Measurements from ENCODE around the gene CEP57L1. TPM values are rescaled to one million over a fixed set of nuclear protein-coding genes. Genes with fewer than 3 reads are reported as not detected.
"Not testable (repeated sequence)": the region's sequence is repeated elsewhere in the genome, so short reads cannot be mapped to it uniquely, and the experiment has no call there.

The CEP57L1 gene
- total RNA-seq, 1 experiment from 2014 or later, result 29.4 TPM

DNA sequence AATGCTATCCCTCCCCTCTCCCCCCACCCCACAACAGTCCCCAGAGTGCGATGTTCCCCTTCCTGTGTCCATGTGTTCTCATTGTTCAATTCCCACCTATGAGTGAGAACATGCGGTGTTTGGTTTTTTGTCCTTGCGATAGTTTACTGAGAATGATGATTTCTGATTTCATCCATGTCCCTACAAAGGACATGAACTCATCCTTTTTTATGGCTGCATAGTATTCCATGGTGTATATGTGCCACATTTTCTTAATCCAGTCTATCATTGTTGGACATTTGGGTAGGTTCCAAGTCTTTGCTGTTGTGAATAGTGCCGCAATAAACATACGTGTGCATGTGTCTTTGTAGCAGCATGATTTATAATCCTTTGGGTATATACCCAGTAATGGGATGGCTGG, 52.9 kb downstream of the CEP57L1 start:
- H3K4me1 ChIP-seq; H3K4me3 ChIP-seq; H3K27ac ChIP-seq; DNase-seq; H3K9me3 ChIP-seq (replicated peaks); H3K27me3 ChIP-seq: not testable (repeated sequence)
- peaks cover 10% of the 10 kb centered on the region for H3K36me3 ChIP-seq

DNA sequence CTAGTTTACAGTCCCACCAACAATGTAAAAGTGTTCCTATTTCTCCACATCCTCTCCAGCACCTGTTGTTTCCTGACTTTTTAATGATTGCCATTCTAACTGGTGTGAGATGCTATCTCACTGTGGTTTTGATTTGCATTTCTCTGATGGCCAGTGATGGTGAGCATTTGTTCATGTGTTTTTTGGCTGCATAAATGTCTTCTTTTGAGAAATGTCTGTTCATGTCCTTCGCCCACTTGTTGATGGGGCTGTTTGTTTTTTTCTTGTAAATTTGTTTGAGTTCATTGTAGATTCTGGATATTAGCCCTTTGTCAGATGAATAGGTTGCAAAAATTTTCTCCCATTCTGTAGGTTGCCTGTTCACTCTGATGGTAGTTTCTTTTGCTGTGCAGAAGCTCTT, 53.4 kb downstream of the CEP57L1 start:
- H3K27ac ChIP-seq; H3K4me3 ChIP-seq; H3K9me3 ChIP-seq (replicated peaks); H3K4me1 ChIP-seq; H3K27me3 ChIP-seq; DNase-seq: not testable (repeated sequence)
- H3K36me3 ChIP-seq, result peaks cover 13% of the 10 kb centered on the region

DNA sequence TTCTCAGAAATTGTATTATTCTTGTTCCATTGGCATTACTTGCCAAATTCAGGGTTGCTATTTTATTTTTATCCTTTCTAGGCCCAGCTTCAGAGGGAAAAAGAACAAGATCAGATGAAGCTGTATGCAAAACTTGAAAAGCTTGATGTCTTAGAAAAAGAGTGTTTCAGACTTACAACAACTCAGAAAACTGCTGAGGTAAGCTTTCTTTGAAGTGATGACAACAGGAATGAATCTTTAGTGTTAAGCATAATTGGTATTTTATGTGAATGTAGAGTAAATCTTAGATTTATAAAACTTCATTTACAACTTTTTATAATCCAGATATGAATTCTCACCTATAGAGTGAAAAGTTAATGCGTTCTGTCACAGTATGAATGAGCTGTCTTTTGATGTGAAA, 58.4 kb downstream of the CEP57L1 start:
- Histone ChIP-seq H3K27ac (no peak overlapping the region), H3K4me1 (no peaks in the 10 kb centered on the region), H3K36me3 (peaks cover 22% of the 10 kb centered on the region), H3K27me3 (no peaks in the 10 kb centered on the region), H3K4me3 (no peak overlapping the region), H3K9me3 (replicated peaks) (peaks cover 5% of the 10 kb centered on the region; the same call in 1 of the 2 replicates)
- no peak for DNase-seq

DNA sequence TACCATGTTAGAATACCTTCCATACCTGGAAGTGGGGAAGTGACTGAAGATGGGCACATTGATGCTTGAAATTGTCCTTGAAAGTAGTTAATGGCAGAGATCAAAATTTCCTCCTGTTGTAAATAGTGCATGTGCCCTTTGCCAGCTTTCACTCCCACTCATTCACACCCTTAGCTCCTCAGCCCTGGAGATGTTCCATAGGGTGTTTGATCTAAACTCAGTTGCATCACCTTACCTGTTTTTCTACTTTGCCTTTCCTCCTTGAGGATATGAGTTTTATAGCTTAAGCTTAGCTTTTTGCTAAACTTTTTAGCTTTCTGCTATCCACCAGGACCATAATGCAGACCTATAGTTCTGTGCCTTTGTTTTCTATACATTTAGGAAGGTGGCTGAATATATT, 69.0 kb downstream of the CEP57L1 start:
- Histone ChIP-seq H3K4me3 (no peak overlapping the region), H3K27ac (no peak overlapping the region), H3K27me3 (no peaks in the 10 kb centered on the region), H3K4me1 (peaks cover 15% of the 10 kb centered on the region), H3K36me3 (peaks cover 2% of the 10 kb centered on the region; the same call in 1 of the 2 replicates), H3K9me3 (replicated peaks) (no peaks in the 10 kb centered on the region)
- DNase-seq, result no peak

DNA sequence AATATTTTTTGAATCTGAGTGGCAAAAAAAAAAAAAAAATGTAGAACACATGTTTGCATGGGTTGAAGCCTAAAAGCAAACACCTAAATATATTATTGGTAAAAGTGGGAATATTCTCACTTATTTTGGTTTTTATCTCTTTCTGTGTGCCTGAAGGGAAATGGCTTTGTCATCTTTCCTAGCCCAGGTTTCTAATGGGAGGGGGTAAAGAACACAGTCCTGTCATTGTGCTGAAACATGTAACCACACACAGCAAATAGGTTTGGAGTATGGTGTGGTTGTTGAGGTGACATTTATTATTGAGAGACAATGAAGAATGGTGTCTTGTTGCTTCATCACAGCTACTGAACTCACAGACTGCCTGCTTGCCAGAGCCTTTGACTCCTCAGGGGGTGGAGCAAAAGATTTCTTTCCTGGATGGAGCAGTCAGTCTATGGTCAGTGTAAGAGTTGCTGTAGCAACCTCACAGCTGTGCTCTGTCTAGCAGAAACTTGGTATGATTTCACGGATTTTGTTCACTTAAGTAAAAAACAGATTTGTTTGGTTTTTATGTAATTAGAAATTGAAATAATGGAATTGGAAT, 70.2 kb downstream of the CEP57L1 start:
- H3K36me3 ChIP-seq, result peaks cover 2% of the 10 kb centered on the region; the same call in 1 of the 2 replicates
- H3K27me3 ChIP-seq, result no peaks in the 10 kb centered on the region
- peak; percentile 54 to 74 for DNase-seq
- H3K4me1 ChIP-seq, result peaks cover 15% of the 10 kb centered on the region
- no peaks in the 10 kb centered on the region for H3K9me3 ChIP-seq (replicated peaks)
- H3K27ac ChIP-seq, result peak overlapping the region; percentile 32
- H3K4me3 ChIP-seq, result no peak overlapping the region

DNA sequence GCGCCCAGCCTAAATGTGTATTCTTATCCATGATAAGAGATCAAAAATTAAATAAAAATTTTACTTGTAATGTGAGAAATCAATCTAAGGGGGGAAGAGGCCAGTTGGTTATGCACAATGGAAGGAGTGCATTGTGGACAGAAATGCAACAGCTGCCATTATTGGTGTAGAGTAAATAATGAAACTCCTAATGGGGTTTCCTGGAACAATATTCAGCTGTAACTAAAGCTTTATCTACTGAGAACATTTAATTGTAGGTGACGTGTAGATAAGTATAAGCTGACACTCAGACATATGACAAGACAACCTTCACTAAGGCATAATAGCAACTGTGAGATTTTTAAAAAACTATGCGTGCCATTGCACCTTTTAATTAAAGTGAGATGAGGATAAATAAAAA, 71.4 kb downstream of the CEP57L1 start:
- no peak overlapping the region for H3K27ac ChIP-seq
- no peak overlapping the region for H3K4me3 ChIP-seq
- DNase-seq, result peak in 1 of 2 experiments; percentile 8
- H3K4me1 ChIP-seq, result peaks cover 15% of the 10 kb centered on the region
- H3K27me3 ChIP-seq, result no peaks in the 10 kb centered on the region
- H3K36me3 ChIP-seq, result peaks cover 2% of the 10 kb centered on the region; the same call in 1 of the 2 replicates
- H3K9me3 ChIP-seq (replicated peaks), result no peaks in the 10 kb centered on the region

DNA sequence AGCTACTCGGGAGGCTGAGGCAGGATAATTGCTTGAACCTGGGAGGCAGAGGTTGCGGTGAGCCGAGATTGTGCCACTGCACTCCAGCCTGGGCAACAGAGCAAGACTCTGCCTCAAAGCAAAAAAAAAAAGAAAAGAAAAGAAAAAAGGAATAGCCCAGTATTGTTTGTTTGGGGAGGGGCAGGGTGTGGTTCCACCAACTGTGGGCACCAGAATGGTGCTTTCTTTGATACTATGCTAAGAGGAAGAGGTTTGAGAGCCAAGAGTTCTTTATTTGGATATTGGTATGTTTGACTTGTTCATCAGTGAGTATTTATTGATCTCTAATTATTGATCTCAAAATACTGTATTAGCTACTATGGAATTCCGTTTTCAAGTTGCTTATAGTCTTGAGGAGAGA, 72.3 kb downstream of the CEP57L1 start:
- no peak for DNase-seq
- Histone ChIP-seq H3K4me3 (no peak overlapping the region), H3K4me1 (peaks cover 15% of the 10 kb centered on the region), H3K27me3 (no peaks in the 10 kb centered on the region), H3K27ac (no peak overlapping the region), H3K36me3 (no peaks in the 10 kb centered on the region), H3K9me3 (replicated peaks) (no peaks in the 10 kb centered on the region)

DNA sequence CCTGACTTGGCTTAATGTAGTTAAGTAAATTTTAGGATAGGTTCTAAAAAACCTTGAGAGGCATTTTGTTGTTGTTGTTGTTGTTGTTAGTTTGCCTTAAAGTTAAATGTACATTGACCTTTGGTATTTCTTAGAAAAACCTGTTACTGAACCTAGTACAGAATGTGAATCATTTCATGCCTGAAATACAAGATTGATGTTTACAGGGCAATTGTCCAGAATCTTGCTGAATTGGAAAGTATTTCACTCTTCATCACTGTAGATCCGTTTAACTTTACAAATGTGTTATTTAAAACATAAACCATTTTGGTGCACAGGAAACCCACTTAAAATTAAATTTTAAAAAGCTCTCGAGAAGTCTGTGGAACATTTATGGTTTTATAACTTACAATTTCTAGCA, 75.0 kb downstream of the CEP57L1 start:
- no peak for DNase-seq
- H3K27me3 ChIP-seq, result no peaks in the 10 kb centered on the region
- no peak overlapping the region for H3K27ac ChIP-seq
- H3K4me3 ChIP-seq, result no peak overlapping the region
- no peaks in the 10 kb centered on the region for H3K9me3 ChIP-seq (replicated peaks)
- no peaks in the 10 kb centered on the region for H3K36me3 ChIP-seq
- peaks cover 14% of the 10 kb centered on the region for H3K4me1 ChIP-seq

DNA sequence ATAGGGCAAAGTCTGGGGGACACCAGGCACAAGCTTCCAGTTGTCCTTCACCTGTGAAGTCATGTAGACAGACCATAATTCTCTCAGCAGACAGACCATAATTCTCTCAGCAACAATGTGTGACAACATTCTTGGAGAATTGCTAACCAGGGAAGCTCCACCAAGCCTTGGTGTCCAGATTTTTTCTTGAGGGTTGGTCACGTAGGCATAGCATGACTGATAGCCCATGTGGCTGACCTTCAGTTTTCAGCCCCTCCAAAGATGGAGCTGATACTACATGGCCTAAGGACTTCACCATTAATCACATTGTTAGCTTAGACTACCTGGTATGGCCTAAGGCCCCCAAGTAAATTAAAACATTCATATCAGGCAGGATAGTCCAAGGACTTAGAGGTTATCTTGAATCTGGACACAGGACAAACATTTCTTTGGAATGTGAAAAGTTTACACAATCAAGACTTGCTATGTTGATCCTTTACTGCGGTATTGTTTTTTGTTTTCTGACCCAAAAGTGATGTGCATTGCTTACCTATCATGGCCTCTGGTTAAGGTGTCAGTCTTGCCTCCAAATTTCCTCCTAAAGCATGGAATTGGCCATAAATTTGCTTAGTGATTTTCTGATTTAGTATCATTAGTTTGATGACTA, 76.9 kb downstream of the CEP57L1 start:
- Histone ChIP-seq H3K4me1 (no peaks in the 10 kb centered on the region), H3K36me3 (no peaks in the 10 kb centered on the region), H3K4me3 (no peak overlapping the region), H3K9me3 (replicated peaks) (no peaks in the 10 kb centered on the region), H3K27me3 (no peaks in the 10 kb centered on the region), H3K27ac (no peak overlapping the region)
- DNase-seq, result no peak

DNA sequence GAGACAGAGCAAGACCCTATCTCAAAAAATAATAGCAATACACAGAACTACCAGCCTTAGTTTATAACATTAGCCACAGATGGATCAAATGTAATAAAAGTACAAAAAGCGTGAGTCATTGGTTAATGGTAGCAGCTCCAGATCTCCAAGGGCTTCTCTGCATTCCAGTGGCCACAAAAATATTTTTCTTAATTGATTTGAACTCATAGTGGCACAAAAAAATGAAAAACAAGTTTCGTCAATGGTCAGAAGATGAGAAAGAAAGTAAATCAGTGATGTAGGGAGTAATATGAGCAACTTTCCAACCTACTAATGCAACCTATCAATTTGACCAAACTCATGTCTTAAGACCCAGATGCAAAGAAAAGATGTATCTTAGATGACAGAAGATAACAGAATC, 79.6 kb downstream of the CEP57L1 start:
- no peaks in the 10 kb centered on the region for H3K9me3 ChIP-seq (replicated peaks)
- no peak for DNase-seq
- H3K27ac ChIP-seq, result no peak overlapping the region
- no peaks in the 10 kb centered on the region for H3K4me1 ChIP-seq
- H3K27me3 ChIP-seq, result no peaks in the 10 kb centered on the region
- H3K4me3 ChIP-seq, result no peak overlapping the region
- H3K36me3 ChIP-seq, result no peaks in the 10 kb centered on the region

DNA sequence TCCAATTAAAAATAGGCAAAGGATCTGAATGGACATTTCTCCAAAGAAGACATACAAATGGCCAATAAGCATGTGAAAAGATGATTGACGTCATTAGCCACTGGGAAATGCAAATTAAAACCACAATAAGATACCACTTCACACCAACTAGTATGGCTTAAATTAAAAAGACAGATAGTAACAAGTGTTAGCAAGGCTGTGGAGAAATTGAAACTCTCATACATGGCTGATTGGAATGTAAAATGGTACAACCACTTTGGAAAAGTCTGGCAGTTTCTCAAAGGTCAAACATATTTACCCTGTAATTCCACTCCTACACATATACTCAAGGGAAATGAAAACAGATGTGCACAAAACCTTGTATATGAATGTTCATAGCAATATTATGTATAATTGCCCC, 83.6 kb downstream of the CEP57L1 start:
- H3K27ac ChIP-seq, result no peak overlapping the region
- no peaks in the 10 kb centered on the region for H3K9me3 ChIP-seq (replicated peaks)
- peaks cover 11% of the 10 kb centered on the region for H3K4me1 ChIP-seq
- H3K4me3 ChIP-seq, result no peak overlapping the region
- no peaks in the 10 kb centered on the region for H3K27me3 ChIP-seq
- no peaks in the 10 kb centered on the region for H3K36me3 ChIP-seq
- DNase-seq, result no peak

DNA sequence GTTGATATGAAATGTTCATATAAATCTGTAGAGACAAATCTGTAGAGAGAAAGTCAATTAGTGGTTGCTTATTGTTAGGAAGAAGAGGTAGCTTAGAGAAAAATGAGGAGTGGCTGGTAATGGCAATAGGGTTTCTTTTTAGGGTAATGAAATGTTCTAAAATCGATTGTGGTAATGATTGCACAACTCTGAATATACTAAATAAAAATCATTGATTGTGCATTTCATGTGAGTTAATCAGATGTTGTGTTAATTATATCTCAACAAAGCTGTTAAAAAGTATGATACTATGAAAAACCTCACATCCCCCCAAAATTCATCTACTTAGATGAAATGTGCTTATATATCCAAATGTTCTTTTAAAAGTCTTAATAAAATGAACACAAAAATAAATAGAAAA, 84.2 kb downstream of the CEP57L1 start:
- peaks cover 11% of the 10 kb centered on the region for H3K4me1 ChIP-seq
- no peaks in the 10 kb centered on the region for H3K27me3 ChIP-seq
- no peak overlapping the region for H3K27ac ChIP-seq
- H3K9me3 ChIP-seq (replicated peaks), result no peaks in the 10 kb centered on the region
- H3K36me3 ChIP-seq, result no peaks in the 10 kb centered on the region
- H3K4me3 ChIP-seq, result no peak overlapping the region
- no peak for DNase-seq

DNA sequence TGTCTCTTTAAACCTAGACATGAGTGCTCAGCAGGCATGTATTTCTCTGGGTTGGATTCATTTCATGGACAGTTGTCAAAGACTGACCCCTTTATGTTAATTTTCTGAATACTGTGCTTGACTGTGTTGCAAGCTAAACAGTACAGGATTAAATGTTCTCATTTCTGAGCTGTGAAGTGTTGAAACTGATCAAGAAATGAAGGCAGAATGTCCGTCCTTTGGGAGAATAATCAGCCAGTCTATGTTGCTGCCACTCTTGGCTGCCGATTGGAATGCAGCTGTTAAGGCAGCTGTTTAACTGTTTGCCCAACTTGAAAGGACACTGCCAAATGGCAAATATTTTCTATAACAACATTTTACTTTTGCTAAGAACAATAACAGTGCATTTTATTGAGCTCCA, 87.3 kb downstream of the CEP57L1 start:
- H3K27ac ChIP-seq, result no peak overlapping the region
- no peak overlapping the region for H3K4me3 ChIP-seq
- H3K4me1 ChIP-seq, result peaks cover 11% of the 10 kb centered on the region
- DNase-seq, result peak; percentile 37 to 67
- no peaks in the 10 kb centered on the region for H3K27me3 ChIP-seq
- H3K9me3 ChIP-seq (replicated peaks), result no peaks in the 10 kb centered on the region
- no peaks in the 10 kb centered on the region for H3K36me3 ChIP-seq

DNA sequence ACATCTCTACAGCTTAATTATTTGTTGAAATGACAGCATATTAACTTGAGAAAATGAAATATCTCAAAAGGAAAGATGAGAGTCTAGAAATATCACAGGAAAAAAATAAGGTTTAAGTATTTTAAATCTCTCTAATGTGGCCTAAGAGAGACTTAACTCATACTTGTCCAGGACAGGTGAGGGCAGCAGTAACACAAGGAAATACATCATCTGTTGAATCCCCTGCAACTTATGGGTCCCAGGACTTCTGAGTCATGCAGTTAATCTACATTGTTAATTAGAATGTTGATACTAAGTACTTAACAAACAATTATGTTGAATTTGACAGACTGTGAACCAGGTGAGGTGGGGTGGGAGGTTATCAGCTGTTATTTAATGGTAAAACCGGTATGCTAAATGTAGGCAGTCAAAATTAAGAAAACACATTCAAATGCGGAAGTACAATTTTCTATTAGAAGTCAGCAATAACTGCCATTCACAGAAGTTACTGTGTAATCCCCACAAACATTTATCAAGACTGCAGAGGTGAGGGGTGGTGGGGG, 87.9 kb downstream of the CEP57L1 start:
- peaks cover 11% of the 10 kb centered on the region for H3K4me1 ChIP-seq
- H3K27ac ChIP-seq, result no peak overlapping the region
- peak in 1 of 2 experiments; percentile 18 for DNase-seq
- no peaks in the 10 kb centered on the region for H3K9me3 ChIP-seq (replicated peaks)
- H3K27me3 ChIP-seq, result no peaks in the 10 kb centered on the region
- no peaks in the 10 kb centered on the region for H3K36me3 ChIP-seq
- no peak overlapping the region for H3K4me3 ChIP-seq

DNA sequence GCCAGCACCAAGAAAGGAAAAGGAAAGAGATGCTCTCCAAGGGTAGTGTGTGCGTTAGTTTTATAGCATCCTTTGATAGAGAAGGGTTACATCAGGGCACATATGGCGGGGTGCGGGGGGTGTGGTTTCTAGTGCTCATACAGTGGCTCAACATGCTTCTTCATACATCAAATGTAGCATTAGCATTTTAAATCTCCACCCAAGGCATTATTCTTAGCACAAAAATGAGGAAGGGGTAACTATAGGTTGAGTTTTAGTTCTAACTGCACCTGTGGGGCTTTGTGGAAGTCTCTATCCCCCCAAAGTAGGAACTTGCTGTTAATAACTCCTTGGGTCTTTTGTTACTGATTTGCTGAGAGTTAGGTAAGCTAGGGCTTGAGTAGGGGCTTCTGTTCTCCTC, 89.3 kb downstream of the CEP57L1 start:
- Histone ChIP-seq H3K36me3 (no peaks in the 10 kb centered on the region), H3K4me1 (peaks cover 11% of the 10 kb centered on the region), H3K27ac (no peak overlapping the region), H3K4me3 (no peak overlapping the region), H3K9me3 (replicated peaks) (no peaks in the 10 kb centered on the region), H3K27me3 (no peaks in the 10 kb centered on the region)
- no peak for DNase-seq

DNA sequence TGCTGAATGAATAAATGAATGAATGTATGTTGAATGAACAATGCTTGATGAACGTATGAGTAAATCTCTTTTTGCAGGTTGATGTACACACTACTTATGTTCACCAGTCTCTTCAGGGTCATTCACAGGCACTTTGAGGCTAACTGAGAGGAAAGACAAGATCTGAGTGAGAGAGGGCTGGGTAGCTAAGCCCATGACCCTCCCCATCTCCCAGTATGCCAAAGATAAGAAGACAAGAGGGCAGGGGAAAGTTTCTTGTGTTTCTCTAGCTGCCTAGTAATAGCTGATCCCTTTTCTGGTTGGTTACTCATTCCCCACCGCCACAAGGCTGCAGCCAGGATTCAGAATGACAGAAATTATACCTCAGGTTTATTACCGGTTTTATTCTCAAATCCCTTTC, 90.7 kb downstream of the CEP57L1 start:
- no peak for DNase-seq
- Histone ChIP-seq H3K4me1 (peaks cover 11% of the 10 kb centered on the region), H3K27me3 (no peaks in the 10 kb centered on the region), H3K27ac (no peak overlapping the region), H3K9me3 (replicated peaks) (no peaks in the 10 kb centered on the region), H3K4me3 (no peak overlapping the region), H3K36me3 (no peaks in the 10 kb centered on the region)

Measured in SJCRH30 (cell line).